Measurements from ENCODE around the gene XPC.

XPC gene

GRCh38 chr3:14133188-14133800 is 45.1 kb downstream of the XPC start:
- no peak for DNase-seq (ENCODE audit: low read depth)
- no peak overlapping the region for H3K4me3 ChIP-seq (ENCODE audit: control insufficient read depth, low read depth, low read length)
- TF ChIP-seq CTCF (conservative IDR thresholded peaks at IDR 0.05; ENCODE audit: control insufficient read depth, insufficient read depth, low read depth, low read length): no peak

DNA sequence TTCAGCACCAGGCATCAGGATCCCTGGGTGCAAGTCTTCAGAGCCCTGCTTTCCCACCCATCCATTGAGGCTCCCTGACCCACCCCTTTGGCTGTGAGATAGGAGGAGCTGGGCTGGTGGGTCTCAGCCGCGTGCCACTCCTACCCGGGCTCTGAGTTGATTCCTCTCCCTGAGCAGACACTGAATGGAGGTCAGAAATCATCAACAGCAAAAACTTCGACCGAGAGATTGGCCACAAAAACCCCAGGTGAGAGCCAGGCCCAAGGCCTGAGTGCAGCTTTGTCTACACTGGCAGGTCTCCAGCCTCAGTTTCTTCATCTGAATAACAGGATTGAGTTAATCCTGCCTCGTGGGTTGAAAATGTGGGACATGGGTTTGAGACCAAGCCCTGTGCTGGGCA is 45.7 kb downstream of the XPC start:
- H3K4me3 ChIP-seq (ENCODE audit: control insufficient read depth, low read depth, low read length): no peak overlapping the region
- no peak for TF ChIP-seq CTCF (conservative IDR thresholded peaks at IDR 0.05; ENCODE audit: control insufficient read depth, insufficient read depth, low read depth, low read length)
- no peak for DNase-seq (ENCODE audit: low read depth)

DNA sequence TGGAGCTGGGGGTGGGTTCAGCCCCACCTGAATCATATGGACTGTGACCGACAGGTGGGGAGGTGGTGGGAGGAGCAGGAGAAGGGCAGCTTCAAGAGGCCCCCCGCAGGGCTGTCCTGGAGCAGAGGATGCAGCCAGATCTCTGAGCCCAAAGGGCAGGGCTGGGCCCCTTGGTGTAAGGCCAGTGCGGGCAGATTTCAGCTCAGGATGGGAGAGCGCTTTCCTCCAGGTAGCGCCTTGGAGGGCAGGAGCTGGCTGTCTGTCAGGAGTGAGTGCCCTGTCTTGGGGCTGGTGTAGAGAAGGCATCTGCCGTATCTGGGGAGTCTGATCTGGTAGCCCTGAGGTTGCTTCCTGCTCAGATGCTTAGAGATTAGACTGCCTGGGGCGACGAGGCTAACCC is 46.3 kb downstream of the XPC start:
- TF ChIP-seq CTCF (conservative IDR thresholded peaks at IDR 0.05; ENCODE audit: control insufficient read depth, insufficient read depth, low read depth, low read length): no peak
- no peak for DNase-seq (ENCODE audit: low read depth)

DNA sequence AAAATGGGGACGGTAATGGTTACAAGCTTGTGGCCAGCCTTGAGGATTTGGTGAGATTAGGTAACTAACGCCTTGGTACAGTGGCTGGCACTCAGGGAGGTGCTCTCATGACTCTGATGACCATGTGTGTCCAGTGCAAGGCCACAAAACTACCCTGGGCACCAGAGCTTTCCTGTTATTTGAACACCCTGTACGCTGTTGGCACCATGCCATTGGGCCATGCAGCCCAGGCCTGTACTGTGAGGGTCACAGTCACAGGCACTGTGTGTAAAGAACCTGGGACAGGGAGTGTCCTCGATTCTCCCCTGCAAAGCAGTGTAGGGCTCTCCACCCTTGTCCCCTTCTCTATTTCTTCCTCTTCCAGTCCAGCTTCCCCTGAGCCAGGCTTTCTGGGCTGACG is 47.3 kb downstream of the XPC start:
- H3K4me3 ChIP-seq (ENCODE audit: control insufficient read depth, low read depth, low read length): no peak overlapping the region
- DNase-seq (ENCODE audit: low read depth): no peak
- TF ChIP-seq CTCF (conservative IDR thresholded peaks at IDR 0.05; ENCODE audit: control insufficient read depth, insufficient read depth, low read depth, low read length): no peak

More for the DNA sequence above, 46.3 kb downstream of the XPC start:
- no peak overlapping the region for H3K4me3 ChIP-seq (ENCODE audit: control insufficient read depth, low read depth, low read length)

GRCh38 chr3:14130707-14131106 is 47.7 kb downstream of the XPC start:
- TF ChIP-seq CTCF (conservative IDR thresholded peaks at IDR 0.05; ENCODE audit: control insufficient read depth, insufficient read depth, low read depth, low read length): no peak
- no peak for DNase-seq (ENCODE audit: low read depth)

DNA sequence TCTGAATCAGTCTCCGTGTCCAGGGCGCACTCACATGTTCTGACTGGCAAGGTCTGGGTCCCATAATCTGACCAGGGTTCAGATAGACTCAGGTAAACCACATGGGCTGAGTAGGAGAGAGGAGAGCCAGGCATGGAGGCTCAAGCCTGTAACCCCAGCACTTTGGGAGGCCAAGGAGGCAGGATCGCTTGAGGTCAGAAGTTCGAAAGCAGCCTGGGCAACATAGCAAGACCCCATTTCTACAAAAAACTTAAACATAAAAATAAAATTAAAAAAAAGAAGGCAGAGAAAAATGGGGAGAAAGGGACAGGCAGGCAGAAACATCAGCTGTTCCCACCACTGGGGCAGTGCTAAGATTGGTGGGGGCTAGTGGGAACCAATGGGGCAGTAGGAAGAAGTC is 48.2 kb downstream of the XPC start:
- DNase-seq (ENCODE audit: low read depth): no peak
- no peak for TF ChIP-seq CTCF (conservative IDR thresholded peaks at IDR 0.05; ENCODE audit: control insufficient read depth, insufficient read depth, low read depth, low read length)
- H3K4me3 ChIP-seq (ENCODE audit: control insufficient read depth, low read depth, low read length): no peak overlapping the region

More at GRCh38 chr3:14130707-14131106, 47.7 kb downstream of the XPC start:
- no peak overlapping the region for H3K4me3 ChIP-seq (ENCODE audit: control insufficient read depth, low read depth, low read length)

DNA sequence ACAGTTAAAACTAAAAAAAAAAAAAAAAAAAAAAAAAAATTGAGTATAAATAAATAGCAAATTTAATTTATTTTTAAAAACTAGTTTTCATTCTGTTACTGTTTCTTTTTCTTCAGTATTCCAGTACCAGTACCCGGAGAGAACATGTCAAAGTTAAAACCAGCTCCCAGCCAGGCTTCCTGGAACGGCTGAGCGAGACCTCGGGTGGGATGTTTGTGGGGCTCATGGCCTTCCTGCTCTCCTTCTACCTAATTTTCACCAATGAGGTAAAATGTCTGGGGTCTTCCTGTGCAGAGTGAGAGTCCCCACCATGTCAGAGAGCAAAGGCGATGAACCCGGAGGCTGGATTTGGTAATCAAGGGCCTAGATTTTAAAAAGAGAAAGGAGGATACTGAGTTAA is 49.1 kb downstream of the XPC start:
- no peak for DNase-seq (ENCODE audit: low read depth)

More for the DNA sequence above, 49.1 kb downstream of the XPC start:
- TF ChIP-seq CTCF (conservative IDR thresholded peaks at IDR 0.05; ENCODE audit: control insufficient read depth, insufficient read depth, low read depth, low read length): no peak
- H3K4me3 ChIP-seq (ENCODE audit: control insufficient read depth, low read depth, low read length): no peak overlapping the region

Data from fibroblast of mammary gland (primary cell).